OCI-LY3 (cell line): Measurements from ENCODE around the gene SNX13.

ENCODE experiments used
- H2AFZ ChIP-seq: fragments of 200-600, 300-600 bp; shearing (Covaris generic); 2 replicates; pipeline ENCODE4 v1.6.0; 2014; ENCODE audit warnings: antibody characterized with exemption, low read depth, low read length
- H3K27ac ChIP-seq: fragments of 200-600, 300-600 bp; sonication (generic); 2 replicates; pipeline ENCODE4 v1.5.1; 2014; ENCODE audit warnings: mild to moderate bottlenecking, low read length, moderate library complexity, mixed read lengths
- H3K27me3 ChIP-seq: fragments of 200-600, 300-600 bp; sonication (generic); 2 replicates; pipeline ENCODE4 v1.6.1; 2014; ENCODE audit warnings: low read depth, low read length, mixed read lengths
- H3K36me3 ChIP-seq: fragments of 200-600, 300-600 bp; sonication (generic); replicated peaks from 2 replicates; pipeline ENCODE3; 2014; ENCODE audit warnings: low read depth, low read length, mixed read lengths
- H3K4me1 ChIP-seq: fragments of 300-600, 200-600 bp; sonication (generic); 2 replicates; pipeline ENCODE4 v1.6.1; 2014; ENCODE audit warnings: low read length, mixed read lengths
- H3K4me2 ChIP-seq: fragments of 200-600, 300-600 bp; sonication (generic); 2 replicates; pipeline ENCODE4 v1.6.1; 2014; ENCODE audit warnings: low read length, mixed read lengths
- H3K4me3 ChIP-seq: fragments of 300-600, 200-600 bp; sonication (generic); 2 replicates; pipeline ENCODE4 v1.5.1; 2014; ENCODE audit warnings: antibody characterized with exemption, mild to moderate bottlenecking, low read length, moderate library complexity
- H3K79me2 ChIP-seq: fragments of 300-600, 200-600 bp; shearing (Covaris generic); 2 replicates; pipeline ENCODE4 v1.6.1; 2014; ENCODE audit warnings: mild to moderate bottlenecking, low read length, mixed read lengths
- H3K9ac ChIP-seq: fragments of 300-600, 200-600 bp; shearing (Covaris generic); 2 replicates; pipeline ENCODE4 v1.6.0; 2014; ENCODE audit warnings: mild to moderate bottlenecking, low read length, moderate library complexity
- H3K9me3 ChIP-seq: fragments of 200-600, 300-600 bp; shearing (Covaris generic); 2 replicates; pipeline ENCODE4 v1.6.1; 2014; ENCODE audit warnings: low read length, mixed read lengths; ENCODE audit not compliant: insufficient read depth
- H4K20me1 ChIP-seq: fragments of 200-600, 300-600 bp; sonication (generic); 2 replicates; pipeline ENCODE4 v1.6.1; 2016; ENCODE audit warnings: low read length, mixed read lengths; ENCODE audit not compliant: insufficient read depth
- EZH2phosphoT487 ChIP-seq: fragments of 200-600 bp; shearing (Covaris generic); IDR thresholded peaks from 2 replicates; pipeline ENCODE4 v1.6.1; 2018; ENCODE audit warnings: antibody characterized with exemption, mixed run types, low read depth
- TF ChIP-seq, protein P1 (sequence below): fragments of 200-600, 300-600 bp; sonication (generic); IDR thresholded peaks from 2 replicates; pipeline ENCODE4 v1.5.1; 2014; ENCODE audit warnings: antibody characterized with exemption, low read length, low read depth

SNX13 gene

DNA sequence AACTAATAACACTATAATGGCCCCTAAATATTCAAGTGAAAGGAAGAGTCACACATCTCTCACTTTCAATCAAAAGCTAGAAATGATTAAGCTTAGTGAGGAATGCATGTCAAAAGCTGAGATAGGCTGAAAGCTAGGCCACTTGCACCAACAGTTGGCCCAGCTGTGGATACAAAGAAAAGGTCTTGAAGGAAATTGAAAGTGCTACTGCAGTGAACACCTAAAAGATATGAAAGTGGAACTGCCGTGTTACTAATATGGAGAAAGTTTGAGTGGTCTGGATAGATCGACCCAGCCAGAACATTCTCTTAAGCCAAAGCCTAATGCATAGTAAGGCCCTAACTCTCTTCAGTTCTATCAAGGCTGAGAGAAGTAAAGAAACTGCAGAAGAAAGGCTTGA lies 12.1 kb upstream of the SNX13 start:
- no peaks in the 10 kb centered on the region for H3K79me2 ChIP-seq
- H3K36me3 ChIP-seq: no peaks in the 10 kb centered on the region
- H2AFZ ChIP-seq: no peak overlapping the region
- no peaks in the 10 kb centered on the region for H3K9me3 ChIP-seq
- H3K4me1 ChIP-seq: peaks cover 24% of the 10 kb centered on the region
- H3K27me3 ChIP-seq: no peaks in the 10 kb centered on the region; the same call in 1 of the 2 replicates
- no peaks in the 10 kb centered on the region for H4K20me1 ChIP-seq
- peak overlapping the region; percentile 61 for H3K4me2 ChIP-seq
- TF ChIP-seq, protein P1, sequence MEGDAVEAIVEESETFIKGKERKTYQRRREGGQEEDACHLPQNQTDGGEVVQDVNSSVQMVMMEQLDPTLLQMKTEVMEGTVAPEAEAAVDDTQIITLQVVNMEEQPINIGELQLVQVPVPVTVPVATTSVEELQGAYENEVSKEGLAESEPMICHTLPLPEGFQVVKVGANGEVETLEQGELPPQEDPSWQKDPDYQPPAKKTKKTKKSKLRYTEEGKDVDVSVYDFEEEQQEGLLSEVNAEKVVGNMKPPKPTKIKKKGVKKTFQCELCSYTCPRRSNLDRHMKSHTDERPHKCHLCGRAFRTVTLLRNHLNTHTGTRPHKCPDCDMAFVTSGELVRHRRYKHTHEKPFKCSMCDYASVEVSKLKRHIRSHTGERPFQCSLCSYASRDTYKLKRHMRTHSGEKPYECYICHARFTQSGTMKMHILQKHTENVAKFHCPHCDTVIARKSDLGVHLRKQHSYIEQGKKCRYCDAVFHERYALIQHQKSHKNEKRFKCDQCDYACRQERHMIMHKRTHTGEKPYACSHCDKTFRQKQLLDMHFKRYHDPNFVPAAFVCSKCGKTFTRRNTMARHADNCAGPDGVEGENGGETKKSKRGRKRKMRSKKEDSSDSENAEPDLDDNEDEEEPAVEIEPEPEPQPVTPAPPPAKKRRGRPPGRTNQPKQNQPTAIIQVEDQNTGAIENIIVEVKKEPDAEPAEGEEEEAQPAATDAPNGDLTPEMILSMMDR: no peak
- no peak for TF ChIP-seq EZH2phosphoT487
- H3K9ac ChIP-seq: no peak overlapping the region
- H3K27ac ChIP-seq: peak overlapping the region; percentile 75
- H3K4me3 ChIP-seq: peak overlapping the region; percentile 35

DNA sequence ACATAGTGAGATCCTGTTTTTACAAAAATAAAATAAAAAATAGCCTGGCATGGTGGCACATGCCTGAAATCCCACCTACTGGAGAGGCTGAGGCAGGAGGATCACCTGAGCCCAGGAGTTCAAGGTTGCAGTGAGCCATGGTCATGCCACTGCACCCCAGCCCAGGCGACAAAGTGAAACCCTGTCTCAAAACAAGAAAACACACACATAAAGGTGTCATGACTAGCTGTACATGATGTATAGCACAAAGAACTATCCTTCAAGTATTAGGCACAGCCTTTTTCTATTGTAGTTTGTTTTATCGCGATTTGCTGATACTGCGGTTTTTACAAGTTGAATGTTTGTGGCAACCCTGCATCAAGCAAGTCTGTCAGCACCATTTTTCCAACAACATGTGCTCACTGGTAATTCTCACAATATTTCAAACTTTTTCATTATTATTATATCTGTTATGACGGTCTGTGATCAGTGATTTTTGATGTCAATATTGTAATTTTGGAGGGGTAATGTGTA lies 11.5 kb upstream of the SNX13 start:
- H3K36me3 ChIP-seq: no peaks in the 10 kb centered on the region
- peak overlapping the region; percentile 17; the same call in 1 of the 2 replicates for H3K4me3 ChIP-seq
- peaks cover 29% of the 10 kb centered on the region for H3K4me1 ChIP-seq
- H4K20me1 ChIP-seq: no peaks in the 10 kb centered on the region
- no peaks in the 10 kb centered on the region for H3K79me2 ChIP-seq
- peak overlapping the region; percentile 61 for H3K4me2 ChIP-seq
- H2AFZ ChIP-seq: no peak overlapping the region
- H3K27ac ChIP-seq: peak overlapping the region; percentile 75
- TF ChIP-seq, protein P1: no peak
- no peak for TF ChIP-seq EZH2phosphoT487
- no peaks in the 10 kb centered on the region for H3K9me3 ChIP-seq
- H3K27me3 ChIP-seq: no peaks in the 10 kb centered on the region; the same call in 1 of the 2 replicates
- no peak overlapping the region for H3K9ac ChIP-seq

DNA sequence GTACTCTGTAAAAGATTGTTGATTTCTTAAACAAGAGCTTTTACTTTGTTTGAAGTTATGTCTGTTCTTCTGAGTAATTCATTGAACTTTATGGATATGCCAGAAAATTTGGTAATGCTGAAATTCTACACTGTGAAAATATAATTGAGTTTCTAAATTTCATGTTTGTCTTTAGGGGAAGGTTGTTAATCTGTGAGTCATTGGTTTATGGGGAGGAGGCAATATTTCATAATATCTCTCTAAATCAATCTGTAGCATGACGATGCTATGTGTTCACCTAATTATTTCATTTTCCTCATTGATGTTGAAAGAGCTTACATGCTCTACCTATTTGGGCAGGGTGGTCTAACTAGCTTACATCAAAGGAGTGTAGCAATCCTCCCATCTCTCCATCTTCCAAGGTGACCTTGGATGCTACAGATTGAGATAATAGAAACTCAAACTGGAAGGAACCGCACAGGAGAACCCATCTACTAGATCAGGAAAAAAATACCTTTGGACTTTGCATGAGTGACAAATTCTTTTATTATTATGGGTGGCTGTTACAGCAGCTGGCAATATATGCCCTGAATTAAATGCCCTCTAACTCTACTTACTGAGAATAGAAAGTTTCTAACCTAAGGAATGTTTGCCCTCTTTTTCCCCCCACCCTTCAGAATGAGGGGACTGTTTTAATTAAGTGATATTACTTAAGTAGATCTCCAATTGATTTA lies 8.4 kb upstream of the SNX13 start:
- no peak for TF ChIP-seq EZH2phosphoT487
- TF ChIP-seq, protein P1: no peak
- Histone ChIP-seq H3K4me2 (no peak overlapping the region), H3K4me3 (no peak overlapping the region), H3K27ac (no peak overlapping the region), H3K36me3 (no peaks in the 10 kb centered on the region), H3K9me3 (no peaks in the 10 kb centered on the region), H3K27me3 (no peaks in the 10 kb centered on the region; the same call in 1 of the 2 replicates), H3K4me1 (peaks cover 39% of the 10 kb centered on the region), H2AFZ (no peak overlapping the region), H4K20me1 (no peaks in the 10 kb centered on the region), H3K9ac (no peak overlapping the region), H3K79me2 (no peaks in the 10 kb centered on the region)

DNA sequence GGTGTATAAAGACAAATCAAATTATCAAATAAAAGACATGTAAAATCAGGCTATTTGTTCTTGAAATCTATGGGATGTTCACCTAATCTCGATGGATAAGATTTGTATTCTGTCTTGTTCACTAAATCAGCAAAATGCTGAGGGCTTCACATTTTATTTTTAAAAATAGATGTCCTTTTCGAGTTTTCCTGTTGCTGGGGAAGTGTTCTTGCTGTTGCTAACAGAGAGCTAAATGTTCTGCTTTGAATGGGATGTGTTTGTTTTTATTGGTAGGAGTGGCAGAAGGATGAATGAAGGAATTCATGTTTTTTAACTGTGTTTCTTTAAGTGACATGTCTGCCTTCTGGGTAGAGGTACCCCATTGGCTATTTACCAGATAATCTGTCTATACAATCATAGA lies 7.3 kb upstream of the SNX13 start:
- H3K9me3 ChIP-seq: no peaks in the 10 kb centered on the region
- no peak overlapping the region for H3K9ac ChIP-seq
- H3K27me3 ChIP-seq: no peaks in the 10 kb centered on the region; the same call in 1 of the 2 replicates
- H3K4me2 ChIP-seq: peak overlapping the region; percentile 59; the same call in 1 of the 2 replicates
- no peak overlapping the region for H3K27ac ChIP-seq
- H4K20me1 ChIP-seq: no peaks in the 10 kb centered on the region
- H3K4me1 ChIP-seq: peaks cover 31% of the 10 kb centered on the region
- no peaks in the 10 kb centered on the region for H3K79me2 ChIP-seq
- no peak overlapping the region for H3K4me3 ChIP-seq
- TF ChIP-seq EZH2phosphoT487: no peak
- TF ChIP-seq, protein P1: no peak
- H3K36me3 ChIP-seq: no peaks in the 10 kb centered on the region
- H2AFZ ChIP-seq: no peak overlapping the region
